GM18873 (cell line): ENCODE data around the gene RENBP.

ENCODE experiments used
- ATAC-seq: cut with Tn5 transposase; IDR thresholded peaks from one replicate; pipeline ENCODE4 v1.9.1; 2021; ENCODE audit warnings: mild to moderate bottlenecking, moderate library complexity, moderate number of reproducible peaks; ENCODE audit not compliant: unreplicated experiment, low FRiP score

The RENBP gene

GRCh38 chrX:153944140-153944799, at the start of gene RENBP:
RENBP (minus strand) TSS chrX:153944643; CDS start chrX:153944610, 33 bp downstream.
- no peak for ATAC-seq

- no peak for ATAC-seq
These were observed 49.5 kb upstream of the RENBP start for GRCh38 chrX:153993978-153994377.

GRCh38 chrX:153993079-153993478, 48.6 kb upstream of the RENBP start:
- no peak for ATAC-seq

- ATAC-seq: no peak
These were observed 47.7 kb upstream of the RENBP start for GRCh38 chrX:153992180-153992579.

GRCh38 chrX:153991013-153991580, 46.7 kb upstream of the RENBP start:
- ATAC-seq: no peak

GRCh38 chrX:153989973-153990655, 45.7 kb upstream of the RENBP start:
- no peak for ATAC-seq

- no peak for ATAC-seq
These were observed 44.0 kb upstream of the RENBP start for GRCh38 chrX:153988493-153988892.

GRCh38 chrX:153984351-153985178, 40.1 kb upstream of the RENBP start:
- no peak for ATAC-seq

GRCh38 chrX:153983321-153983801, 38.9 kb upstream of the RENBP start:
- ATAC-seq: no peak

GRCh38 chrX:153981771-153982533, 37.5 kb upstream of the RENBP start:
- no peak for ATAC-seq

- ATAC-seq: no peak
These were observed 36.8 kb upstream of the RENBP start for GRCh38 chrX:153981231-153981630.

GRCh38 chrX:153980394-153980793, 36.0 kb upstream of the RENBP start:
- peak; percentile 54 for ATAC-seq

- ATAC-seq: no peak
These were observed 30.4 kb upstream of the RENBP start for GRCh38 chrX:153974726-153975286.

- no peak for ATAC-seq
These were observed 29.7 kb upstream of the RENBP start for GRCh38 chrX:153974003-153974725.

- no peak for ATAC-seq
These were observed 28.9 kb upstream of the RENBP start for GRCh38 chrX:153973127-153974002.

GRCh38 chrX:153972368-153973126, 28.1 kb upstream of the RENBP start, which contains the start of gene TMEM187:
TMEM187 (plus strand) TSS chrX:153972754; CDS start chrX:153982063, 9,309 bp downstream.
- peak; percentile 37 for ATAC-seq
